H1 (cell line): ENCODE results near the gene CKS1B. TPM values are rescaled to one million over a fixed set of nuclear protein-coding genes. Genes with fewer than 3 reads are reported as not detected.

Source experiments
- CTCF ChIA-PET: fragments of 300-600 bp; sonication (Branson Sonifier 250); formaldehyde crosslinking; loops from one replicate; lab custom pipeline; 2021; ENCODE audit not compliant: partially characterized antibody; lab: Charles Lee
- POLR2A ChIA-PET: fragments of 300-600 bp; sonication (Branson Sonifier 250); formaldehyde crosslinking; loops from one replicate; lab custom pipeline; 2021; ENCODE audit warnings: inconsistent platforms; ENCODE audit not compliant: partially characterized antibody; lab: Charles Lee
- DNase-seq, 2 experiments: peaks; one replicate each; pipeline versions ENCODE4 v3.0.0 to v3.0.0-alpha.2; 2010 to 2022; ENCODE audit warnings: low spot score in 2 of 2, low read depth in 1 of 2, mixed read lengths in 1 of 2
- FAIRE-seq: peaks from 2 replicates; lab custom pipeline; 2011; peaks lifted over from hg19 to GRCh38; lab: Jason Lieb, UNC
- H2AFZ ChIP-seq: 2 replicates; pipeline ENCODE4 v1.8.1; 2012; ENCODE audit warnings: low read length, inconsistent platforms
- H2AK5ac ChIP-seq: 2 replicates; pipeline ENCODE4 v1.6.1; 2013; ENCODE audit warnings: low read depth, low read length
- H2BK120ac ChIP-seq: replicated peaks from 2 replicates; pipeline ENCODE3; 2013; ENCODE audit warnings: low read depth, low read length, inconsistent platforms
- H2BK12ac ChIP-seq: 2 replicates; pipeline ENCODE4 v1.6.1; 2013; ENCODE audit warnings: low read depth, low read length
- H2BK15ac ChIP-seq: 2 replicates; pipeline ENCODE4 v1.6.1; 2013; ENCODE audit warnings: low read length
- H2BK20ac ChIP-seq: 2 replicates; pipeline ENCODE4 v1.6.1; 2013; ENCODE audit warnings: low read length
- H2BK5ac ChIP-seq: 2 replicates; pipeline ENCODE4 v1.6.1; 2013; ENCODE audit warnings: low read depth, low read length
- H3K14ac ChIP-seq: 2 replicates; pipeline ENCODE4 v1.6.1; 2013; ENCODE audit warnings: inconsistent platforms; ENCODE audit not compliant: insufficient read length
- H3K18ac ChIP-seq: 2 replicates; pipeline ENCODE4 v1.6.1; 2013; ENCODE audit warnings: low read length; ENCODE audit errors: extremely low read depth
- H3K23ac ChIP-seq: 2 replicates; pipeline ENCODE4 v1.6.1; 2013; ENCODE audit warnings: inconsistent platforms; ENCODE audit not compliant: insufficient read length
- H3K23me2 ChIP-seq: 2 replicates; pipeline ENCODE4 v1.6.1; 2013; ENCODE audit warnings: low read depth, low read length
- H3K27ac ChIP-seq: 2 replicates; pipeline ENCODE4 v1.6.1; 2011; ENCODE audit warnings: low read depth, low read length, inconsistent platforms
- H3K27me3 ChIP-seq, 4 experiments: replicated peaks in 1 of 4; 1 replicate in 1 of 4; 2 replicates in 3 of 4; pipeline versions ENCODE4 v1.6.1 to v1.8.1; 2011 to 2013; ENCODE audit warnings: low read length in 3 of 4, mild to moderate bottlenecking in 3 of 4, inconsistent platforms in 2 of 4, mixed read lengths in 2 of 4, moderate library complexity in 1 of 4; ENCODE audit not compliant: control insufficient read depth in 3 of 4, insufficient read depth in 3 of 4; ENCODE audit errors: extremely low read depth in 1 of 4
- H3K36me3 ChIP-seq, 4 experiments: 2 replicates each; pipeline versions ENCODE4 v1.6.1 to v1.8.1; 2011 to 2013; ENCODE audit warnings: mild to moderate bottlenecking in 4 of 4, low read length in 3 of 4, moderate library complexity in 2 of 4, control low read depth in 1 of 4, inconsistent platforms in 1 of 4; ENCODE audit not compliant: insufficient read depth in 4 of 4, control insufficient read depth in 2 of 4
- H3K4ac ChIP-seq: replicated peaks from 2 replicates; pipeline ENCODE3; 2013; ENCODE audit warnings: low read length, low read depth, mixed read lengths, inconsistent platforms; ENCODE audit not compliant: insufficient read length
- H3K4me1 ChIP-seq, 4 experiments: replicated peaks in 1 of 4; 1 replicate in 1 of 4; 2 replicates in 3 of 4; pipeline versions ENCODE4 v1.6.1 to v1.8.1; 2011 to 2013; ENCODE audit warnings: low read length in 3 of 4, inconsistent platforms in 2 of 4, mixed read lengths in 1 of 4; ENCODE audit not compliant: insufficient read depth in 4 of 4, control insufficient read depth in 3 of 4
- H3K4me2 ChIP-seq, 2 experiments: 2 replicates each; pipeline versions ENCODE4 v1.6.1 to v1.8.1; 2011 to 2013; ENCODE audit warnings: low read depth in 2 of 2, low read length in 2 of 2, control low read depth in 1 of 2, inconsistent platforms in 1 of 2, mild to moderate bottlenecking in 1 of 2; ENCODE audit not compliant: insufficient read depth in 1 of 2
- H3K4me3 ChIP-seq, 4 experiments: fragments of 200-600, 300-600 bp in 1 of 4; sonication (generic), shearing (Covaris generic), sonication (Bioruptor Twin) in 1 of 4; 2 replicates each; pipeline versions ENCODE4 v1.5.1 to v1.8.1; 2011 to 2016; ENCODE audit warnings: low read length in 4 of 4, low read depth in 3 of 4, control low read depth in 2 of 4, inconsistent platforms in 2 of 4, mild to moderate bottlenecking in 2 of 4, mixed read lengths in 1 of 4, moderate library complexity in 1 of 4; ENCODE audit not compliant: insufficient read depth in 2 of 4; ENCODE audit errors: extremely low read depth in 1 of 4
- H3K56ac ChIP-seq: replicated peaks from 2 replicates; pipeline ENCODE3; 2013; ENCODE audit warnings: low read depth, mild to moderate bottlenecking, mixed read lengths, low read length, inconsistent platforms; ENCODE audit not compliant: insufficient read length
- H3K79me1 ChIP-seq: 2 replicates; pipeline ENCODE4 v1.6.1; 2013; ENCODE audit warnings: low read depth, low read length, control low read depth
- H3K79me2 ChIP-seq, 2 experiments: 2 replicates each; pipeline versions ENCODE4 v1.6.1 to v1.8.1; 2012 to 2013; ENCODE audit warnings: low read length in 2 of 2, mild to moderate bottlenecking in 2 of 2, inconsistent platforms in 1 of 2; ENCODE audit not compliant: insufficient read depth in 2 of 2, control insufficient read depth in 1 of 2
- H3K9ac ChIP-seq, 4 experiments: replicated peaks in 1 of 4; 1 replicate in 1 of 4; 2 replicates in 3 of 4; pipeline versions ENCODE4 v1.6.1 to v1.8.1; 2011 to 2013; ENCODE audit warnings: low read depth in 3 of 4, low read length in 3 of 4, control low read depth in 2 of 4, mild to moderate bottlenecking in 2 of 4, moderate library complexity in 2 of 4, inconsistent platforms in 1 of 4; ENCODE audit errors: extremely low read depth in 1 of 4
- H3K9me3 ChIP-seq, 2 experiments: 2 replicates each; pipeline versions ENCODE4 v1.6.1 to v1.8.1; 2012 to 2013; ENCODE audit warnings: mild to moderate bottlenecking in 2 of 2, moderate library complexity in 2 of 2, control low read depth in 1 of 2, inconsistent platforms in 1 of 2, low read depth in 1 of 2, low read length in 1 of 2, mixed read lengths in 1 of 2; ENCODE audit not compliant: insufficient read depth in 2 of 2
- H4K20me1 ChIP-seq, 2 experiments: replicated peaks in 1 of 2; 2 replicates each; pipeline versions ENCODE3 to v1.8.1; 2011 to 2013; ENCODE audit warnings: inconsistent platforms in 2 of 2, low read length in 2 of 2, mild to moderate bottlenecking in 1 of 2; ENCODE audit not compliant: insufficient read depth in 2 of 2, control insufficient read depth in 1 of 2
- H4K5ac ChIP-seq: 2 replicates; pipeline ENCODE4 v1.6.1; 2013; ENCODE audit warnings: low read length, low read depth, mixed read lengths, inconsistent platforms; ENCODE audit not compliant: insufficient read length
- H4K8ac ChIP-seq: 2 replicates; pipeline ENCODE4 v1.8.0; 2013; ENCODE audit warnings: mild to moderate bottlenecking, moderate library complexity, low read length, inconsistent platforms; ENCODE audit not compliant: insufficient read depth; ENCODE audit errors: extremely low read depth
- H4K91ac ChIP-seq: replicated peaks from 2 replicates; pipeline ENCODE3; 2013; ENCODE audit warnings: low read length, mixed read lengths, inconsistent platforms; ENCODE audit not compliant: insufficient read length
- ATF3 ChIP-seq: IDR thresholded peaks from 2 replicates; pipeline ENCODE4 v1.6.1; 2011; ENCODE audit warnings: low read depth, mild to moderate bottlenecking, low read length; ENCODE audit not compliant: insufficient read depth
- BACH1 ChIP-seq: IDR thresholded peaks from 2 replicates; pipeline ENCODE4 v1.6.1; 2012; ENCODE audit warnings: low read length, improper control_type of control experiment
- CHD1 ChIP-seq: IDR thresholded peaks from 2 replicates; pipeline ENCODE4 v1.6.1; 2012; ENCODE audit warnings: low read depth, low read length, improper control_type of control experiment
- CTBP2 ChIP-seq: IDR thresholded peaks from 2 replicates; pipeline ENCODE4 v1.7.0; 2011; ENCODE audit warnings: borderline replicate concordance, mild to moderate bottlenecking, moderate library complexity, mixed read lengths, low read length; ENCODE audit not compliant: insufficient read depth, insufficient read length
- HDAC2 ChIP-seq, 2 experiments: fragments of 300-600 bp in 1 of 2; sonication (generic) in 1 of 2; IDR thresholded peaks; 2 replicates each; pipeline ENCODE4 v1.6.1; 2011 to 2012; ENCODE audit warnings: low read depth in 2 of 2, low read length in 2 of 2, mild to moderate bottlenecking in 2 of 2, moderate library complexity in 2 of 2, borderline replicate concordance in 1 of 2, inconsistent platforms in 1 of 2
- KDM4A ChIP-seq: IDR thresholded peaks from one replicate; pipeline ENCODE4 v1.7.1; 2012; ENCODE audit warnings: low read depth, mild to moderate bottlenecking, moderate library complexity, low read length, inconsistent platforms; ENCODE audit not compliant: severe bottlenecking
- KDM5A ChIP-seq: fragments of 200-600 bp; IDR thresholded peaks from 2 replicates; pipeline ENCODE4 v1.7.1; 2012; ENCODE audit warnings: mild to moderate bottlenecking, low read length, inconsistent platforms, mixed read lengths
- NRF1 ChIP-seq: IDR thresholded peaks from 2 replicates; pipeline ENCODE4 v1.6.1; 2011; ENCODE audit warnings: mild to moderate bottlenecking, low read depth, low read length, improper control_type of control experiment
- SAP30 ChIP-seq: fragments of 300-600 bp; sonication (generic); IDR thresholded peaks from 2 replicates; pipeline ENCODE4 v1.7.1; 2012; ENCODE audit warnings: low read length, moderate library complexity, mild to moderate bottlenecking, inconsistent platforms; ENCODE audit not compliant: insufficient read depth, insufficient replicate concordance
- SUZ12 ChIP-seq: fragments of 200-600 bp; sonication (generic); IDR thresholded peaks from 2 replicates; pipeline ENCODE4 v1.6.1; 2012; ENCODE audit warnings: mild to moderate bottlenecking, inconsistent platforms, low read length, moderate library complexity, mixed read lengths
- TAF1 ChIP-seq: IDR thresholded peaks from 2 replicates; pipeline ENCODE4 v1.6.1; 2011; ENCODE audit warnings: mild to moderate bottlenecking, low read depth, low read length
- USF2 ChIP-seq: IDR thresholded peaks from 2 replicates; pipeline ENCODE4 v1.6.1; 2011; ENCODE audit warnings: low read length, improper control_type of control experiment
- WGBS, 2 experiments: shearing (Covaris generic) in 1 of 2; methylation state at CpG; one replicate each; pipeline versions ENCODE4 v1.1.6 to v1.1.7; 2013 to 2015; ENCODE audit warnings: low lambda C conversion rate in 2 of 2, mixed read lengths in 2 of 2, inconsistent platforms in 1 of 2, low coverage in 1 of 2, missing lambda C conversion rate in 1 of 2; ENCODE audit not compliant: insufficient replicate concordance in 2 of 2, insufficient coverage in 1 of 2, insufficient read length in 1 of 2; ENCODE audit errors: extremely low coverage in 1 of 2, missing lambda C conversion rate in 1 of 2; 5-methylcytosine and 5-hydroxymethylcytosine counted together
- polyA plus RNA-seq, 7 experiments: library from polyadenylated mRNA; depleted of rRNA in 3 of 7; stranded (reverse) in 5 of 7; unstranded in 2 of 7; fragments of >200 nt in 5 of 7; fragments of 200-250 nt in 2 of 7; gene quantifications; 1 replicate in 5 of 7; 2 replicates in 1 of 7; 4 replicates in 1 of 7; pipeline versions ENCODE4 v1.2.1 to v1.2.3, GENCODE V29; 2011 to 2013; ENCODE audit warnings: missing spikeins in 2 of 7, mixed read lengths in 2 of 7
- total RNA-seq: library from RNA; stranded (reverse); fragmentation: NEBNext Ultra II Directional; extraction: Animal tissue kit (Norgen Biotek cat#: 25700); gene quantifications from 2 replicates; pipeline ENCODE4 v1.2.1, GENCODE V29; 2021

The CKS1B gene
- total and polyA plus RNA-seq, 2 of the 8 experiments (the other 6 are each of a cell fraction or from before 2014, with no cell fraction given), result 294 to 1,025 TPM

- no peak overlapping the region for H3K18ac ChIP-seq
- H2AK5ac ChIP-seq, result no peak overlapping the region
- no peaks in the 10 kb centered on the region for H3K79me2 ChIP-seq
- H3K23ac ChIP-seq, result no peak overlapping the region
- DNase-seq, result no peak
- ChIA-PET POLR2A (interaction anchor here (0.9 to 1.4 kb wide), 4 partner anchors 12 to 34 kb away, joined by 3 to 7 read pairs (median 5); partner anchors contain the start of genes PBXIP1 and SHC1), CTCF (interaction anchor here (0.7 to 1.4 kb wide), 11 partner anchors 20 to 359 kb away, joined by 3 to 5 read pairs (median 3); partner anchors contain the start of gene EFNA4)
- no peak overlapping the region for H2BK12ac ChIP-seq
- no peak overlapping the region for H3K4me3 ChIP-seq
- no peak overlapping the region for H4K5ac ChIP-seq
- 0 out of 2 replicates have a peak overlapping the region, but pooled peaks have one; percentile 0 for H2BK15ac ChIP-seq
- peaks cover 12% of the 10 kb centered on the region for H3K23me2 ChIP-seq
- H3K9me3 ChIP-seq, result no peaks in the 10 kb centered on the region
- no peaks in the 10 kb centered on the region for H3K27me3 ChIP-seq
- H2BK20ac ChIP-seq, result no peak overlapping the region
- H3K4me2 ChIP-seq, result no peak overlapping the region
- no peaks in the 10 kb centered on the region for H3K36me3 ChIP-seq
- FAIRE-seq, result no peak
- H4K8ac ChIP-seq, result no peak overlapping the region
- no peak overlapping the region for H2BK120ac ChIP-seq
- H3K79me1 ChIP-seq, result no peaks in the 10 kb centered on the region; the same call in 1 of the 2 replicates
- no peak overlapping the region for H3K4ac ChIP-seq
- no peak overlapping the region for H3K9ac ChIP-seq
- H4K20me1 ChIP-seq, result no peaks in the 10 kb centered on the region
- H3K14ac ChIP-seq, result no peak overlapping the region
- H4K91ac ChIP-seq, result no peak overlapping the region
- 60% methylated on average over 1 of the region's 1 CpG; no CpG with 5 or more reads in 1 of the 2 experiments for WGBS, 2 experiments
- H2AFZ ChIP-seq, result no peak overlapping the region
- peaks cover 4 to 9% (median 7%) of the 10 kb centered on the region in 4 experiments; a peak in 6 of 7 replicates for H3K4me1 ChIP-seq
- H2BK5ac ChIP-seq, result no peak overlapping the region
- H3K27ac ChIP-seq, result no peak overlapping the region
- H3K56ac ChIP-seq, result no peak overlapping the region
- TF ChIP-seq TAF1, result no peak
- TF ChIP-seq ATF3, result no peak
- no peak for TF ChIP-seq KDM5A
- no peak for TF ChIP-seq NRF1
- no peak for TF ChIP-seq SUZ12
- no peak for TF ChIP-seq HDAC2 (IDR thresholded peaks at IDR 0.05; ENCODE audit: borderline replicate concordance in 1 of 2, low read depth in 2 of 2, low read length in 2 of 2)
- no peak for TF ChIP-seq CHD1
- TF ChIP-seq USF2, result no peak
- no peak for TF ChIP-seq BACH1
- no peak for TF ChIP-seq SAP30
- TF ChIP-seq KDM4A, result no peak
- TF ChIP-seq CTBP2, result no peak
These were observed 34.3 kb upstream of the CKS1B start for GRCh38 chr1:154940213-154940560.
